Spleen (tissue), 7 donors: ENCODE results near the gene ZNF829.

Source experiments
- CTCF ChIP-seq, 11 experiments: fragments of 200-600 bp in 7 of 11; fragments of 450-650 bp in 4 of 11; sonication (generic) in 4 of 11; IDR thresholded peaks in 8 of 11; conservative IDR thresholded peaks in 3 of 11; 1 replicate in 7 of 11; 2 replicates in 4 of 11; pipeline versions ENCODE4 v1.4.0 to v1.8.0; 2016 to 2021; ENCODE audit warnings: antibody characterized with exemption in 11 of 11, inconsistent platforms in 4 of 11, mild to moderate bottlenecking in 1 of 11
- POLR2A ChIP-seq, 3 donors: fragments of 450-650 bp; IDR thresholded peaks; one replicate each; pipeline ENCODE4 v1.5.1; 2017; ENCODE audit warnings: antibody characterized with exemption in 3 of 3, mild to moderate bottlenecking in 1 of 3
- POLR2AphosphoS5 ChIP-seq, 3 donors: sonication (generic); formaldehyde crosslinking; IDR thresholded peaks; one replicate each; pipeline ENCODE4 v1.5.1; 2017; ENCODE audit warnings: antibody characterized with exemption in 3 of 3
- donor health status: DM: no; HTN: no; CAD: no; lungs with moderate emphysema.
- donor health status: DM: no; HTN: no; CAD: no.
- donor health status: DM: no; HTN: no; CAD: no.

- peak in 1 of 11 experiments; percentile 9 for TF ChIP-seq CTCF (IDR thresholded peaks at IDR 0.05 in 8 of 11, conservative IDR thresholded peaks at IDR 0.05 in 3 of 11)
- TF ChIP-seq POLR2A (IDR thresholded peaks at IDR 0.05): no peak
- peak; percentile 83 to 88 (median 87) for TF ChIP-seq POLR2AphosphoS5 (IDR thresholded peaks at IDR 0.05)
These were observed 66.2 kb downstream of the ZNF829 start for GRCh38 chr19:36849701-36850558.
